Measurements from ENCODE around the gene PPP1R15A.
"Not testable (repeated sequence)": the region's sequence is repeated elsewhere in the genome, so short reads cannot be mapped to it uniquely, and the experiment has no call there.

The PPP1R15A gene

GRCh38 chr19:48859711-48860572 lies 12.3 kb upstream of the PPP1R15A start:
- DNase-seq = no peak

- DNase-seq = no peak
Measured at GRCh38 chr19:48861313-48861712, 10.9 kb upstream of the PPP1R15A start.

- DNase-seq = no peak
Measured at GRCh38 chr19:48862827-48863226, 9.4 kb upstream of the PPP1R15A start.

- no peak for DNase-seq
Measured at GRCh38 chr19:48866692-48867091, 5.5 kb upstream of the PPP1R15A start.

GRCh38 chr19:48867123-48867745 lies 5.0 kb upstream of the PPP1R15A start:
- no peak for DNase-seq

- DNase-seq = no peak
Measured at GRCh38 chr19:48867746-48868113, 4.5 kb upstream of the PPP1R15A start.

- no peak for DNase-seq
Measured at GRCh38 chr19:48868114-48868886, 3.9 kb upstream of the PPP1R15A start, which contains the start of gene PLEKHA4. TSS of gene PLEKHA4 (minus strand) at chr19:48868617. CDS start at chr19:48867620, 997 bp downstream.

- no peak for DNase-seq
Measured at GRCh38 chr19:48870048-48870447, 2.2 kb upstream of the PPP1R15A start.

GRCh38 chr19:48871471-48872181 lies 595 bp upstream of the PPP1R15A start:
- not testable (repeated sequence) for DNase-seq

GRCh38 chr19:48872884-48873475 lies 759 bp downstream of the PPP1R15A start:
- DNase-seq = peak; percentile 89

- DNase-seq = no peak
Measured at GRCh38 chr19:48873476-48874302, 1.5 kb downstream of the PPP1R15A start.

GRCh38 chr19:48874303-48875135 lies 2.3 kb downstream of the PPP1R15A start:
- DNase-seq = peak; percentile 26

- DNase-seq = peak; percentile 66
Measured at GRCh38 chr19:48876043-48876981, 4.1 kb downstream of the PPP1R15A start.

- no peak for DNase-seq
Measured at GRCh38 chr19:48877855-48878195, 5.6 kb downstream of the PPP1R15A start.

GRCh38 chr19:48878196-48879024 lies 6.2 kb downstream of the PPP1R15A start:
- DNase-seq = peak; percentile 33

- DNase-seq = no peak
Measured at GRCh38 chr19:48879025-48879637, 6.9 kb downstream of the PPP1R15A start.

- not testable (repeated sequence) for DNase-seq
Measured at GRCh38 chr19:48879696-48880095, 7.5 kb downstream of the PPP1R15A start.
